AG04449 (cell line): ENCODE results near the gene IFNGR2.
"Not testable (repeated sequence)": the region's sequence is repeated elsewhere in the genome, so short reads cannot be mapped to it uniquely, and the experiment has no call there.

Experiments used
- CTCF ChIA-PET: fragments of 350-600 bp; formaldehyde crosslinking; extraction: SDS; loops from one replicate; lab custom pipeline; 2021; ENCODE audit warnings: antibody characterized with exemption; lab: Yijun Ruan, JAX
- POLR2A ChIA-PET: fragments of 400-600, 350-600 bp; formaldehyde crosslinking; extraction: SDS; loops from one replicate; lab custom pipeline; 2020; ENCODE audit warnings: antibody characterized with exemption, inconsistent platforms; lab: Yijun Ruan, JAX
- DNase-seq: peaks from one replicate; pipeline ENCODE4 v3.0.0-alpha.2; 2010; ENCODE audit warnings: low read depth, low spot score
- H3K4me3 ChIP-seq: 2 replicates; pipeline ENCODE4 v1.5.1; 2011; ENCODE audit warnings: low read depth, mild to moderate bottlenecking, control low read depth, low read length
- CTCF ChIP-seq: IDR thresholded peaks from one replicate; pipeline ENCODE4 v1.5.1; 2011; ENCODE audit warnings: mild to moderate bottlenecking, moderate library complexity, low read length, control low read depth, inconsistent platforms; ENCODE audit not compliant: insufficient read depth; ENCODE audit errors: missing control alignments

IFNGR2 gene

GRCh38 chr21:33374080-33374449 is 29.1 kb upstream of the IFNGR2 start:
- H3K4me3 ChIP-seq, result no peak overlapping the region
- no peak for DNase-seq
- CTCF ChIA-PET, result interaction anchor here (1.1 to 6.1 kb wide), 6 partner anchors 13 to 177 kb away, joined by 3 to 36 read pairs (median 6); no protein-coding TSS in a partner anchor
- POLR2A ChIA-PET, result no interaction called here
- TF ChIP-seq CTCF, result no peak

GRCh38 chr21:33374450-33375096 is 28.6 kb upstream of the IFNGR2 start:
- no peak overlapping the region for H3K4me3 ChIP-seq
- ChIA-PET POLR2A (no interaction called here), CTCF (interaction anchor here (0.6 to 6.1 kb wide), 9 partner anchors 10 to 177 kb away, joined by 3 to 36 read pairs (median 4); no protein-coding TSS in a partner anchor)
- no peak for DNase-seq
- TF ChIP-seq CTCF, result peak; percentile 57

GRCh38 chr21:33375101-33375644 is 28.0 kb upstream of the IFNGR2 start:
- POLR2A ChIA-PET, result no interaction called here
- TF ChIP-seq CTCF, result no peak
- H3K4me3 ChIP-seq, result no peak overlapping the region
- DNase-seq, result no peak
- CTCF ChIA-PET, result interaction anchor here (0.6 to 6.4 kb wide), 8 partner anchors 10 to 178 kb away, joined by 3 to 64 read pairs (median 6); no protein-coding TSS in a partner anchor

- POLR2A ChIA-PET, result no interaction called here
- CTCF ChIA-PET, result interaction anchor here (1.0 to 6.4 kb wide), 6 partner anchors 17 to 180 kb away, joined by 3 to 64 read pairs (median 4); no protein-coding TSS in a partner anchor
- DNase-seq, result no peak
- no peak overlapping the region for H3K4me3 ChIP-seq
- TF ChIP-seq CTCF, result no peak
Observed at GRCh38 chr21:33377221-33377920, 25.8 kb upstream of the IFNGR2 start.

GRCh38 chr21:33378081-33378480 is 25.1 kb upstream of the IFNGR2 start:
- DNase-seq, result no peak
- ChIA-PET POLR2A (no interaction called here), CTCF (interaction anchor here (0.6 to 6.4 kb wide), 4 partner anchors 17 to 243 kb away, joined by 3 to 64 read pairs (median 14); no protein-coding TSS in a partner anchor)
- no peak overlapping the region for H3K4me3 ChIP-seq
- no peak for TF ChIP-seq CTCF

GRCh38 chr21:33379934-33380333 is 23.3 kb upstream of the IFNGR2 start:
- CTCF ChIA-PET, result interaction anchor here (1.2 to 6.4 kb wide), 3 partner anchors 19 to 182 kb away, joined by 3 to 64 read pairs (median 24); no protein-coding TSS in a partner anchor
- not testable (repeated sequence) for H3K4me3 ChIP-seq, DNase-seq
- POLR2A ChIA-PET, result interaction anchor here (1.3 kb wide), 1 partner anchor 24 kb away, joined by 6 read pairs; no protein-coding TSS in a partner anchor
